DND-41 (cell line): ENCODE measurements around the gene NACC2.
A peak's percentile ranks its signal among the peaks of the same experiment; 100 is the strongest.

Source experiments
- ATAC-seq: fragments of 200-7000 bp; cut with Tn5 transposase; 3 replicates; pipeline ENCODE4 v1.9.1; 2021; ENCODE audit warnings: low read depth; ENCODE audit not compliant: insufficient read depth
- DNase-seq: peaks from one replicate; pipeline ENCODE4 v3.0.0-alpha.2; 2020
- H2AFZ ChIP-seq: 2 replicates; pipeline ENCODE4 v1.6.0; 2012; ENCODE audit warnings: low read depth, low read length
- H3K27ac ChIP-seq: 2 replicates; pipeline ENCODE4 v1.5.1; 2012; ENCODE audit warnings: low read length, inconsistent platforms
- H3K27me3 ChIP-seq: fragments of 200-600 bp; sonication (generic); 2 replicates; pipeline ENCODE4 v1.6.0; 2012; ENCODE audit warnings: low read length, mild to moderate bottlenecking, inconsistent platforms; ENCODE audit not compliant: insufficient read depth, poor library complexity
- H3K36me3 ChIP-seq: 2 replicates; pipeline ENCODE4 v1.5.1; 2012; ENCODE audit warnings: low read length, inconsistent platforms; ENCODE audit not compliant: insufficient read depth
- H3K4me1 ChIP-seq: 2 replicates; pipeline ENCODE4 v1.5.1; 2012; ENCODE audit warnings: mild to moderate bottlenecking, low read length; ENCODE audit not compliant: insufficient read depth
- H3K4me2 ChIP-seq: 2 replicates; pipeline ENCODE4 v1.6.0; 2012; ENCODE audit warnings: mild to moderate bottlenecking, moderate library complexity, low read length, inconsistent platforms; ENCODE audit not compliant: insufficient read depth
- H3K4me3 ChIP-seq, 2 experiments: fragments of 200-600 bp in 1 of 2; shearing (Covaris generic) in 1 of 2; 2 replicates each; pipeline ENCODE4 v1.5.1; 2012 to 2016; ENCODE audit warnings: inconsistent platforms in 2 of 2, low read length in 2 of 2, mild to moderate bottlenecking in 2 of 2, low read depth in 1 of 2, moderate library complexity in 1 of 2
- H3K79me2 ChIP-seq: 2 replicates; pipeline ENCODE4 v1.6.0; 2012; ENCODE audit warnings: low read length, inconsistent platforms; ENCODE audit not compliant: insufficient read depth
- H3K9ac ChIP-seq: 2 replicates; pipeline ENCODE4 v1.6.0; 2012; ENCODE audit warnings: low read depth, mild to moderate bottlenecking, inconsistent platforms, low read length, moderate library complexity
- H3K9me3 ChIP-seq: 2 replicates; pipeline ENCODE4 v1.5.1; 2012; ENCODE audit warnings: low read length, moderate library complexity, mild to moderate bottlenecking, inconsistent platforms; ENCODE audit not compliant: insufficient read depth, severe bottlenecking
- H4K20me1 ChIP-seq: 2 replicates; pipeline ENCODE4 v1.6.0; 2012; ENCODE audit warnings: low read length; ENCODE audit not compliant: insufficient read depth
- EZH2 ChIP-seq: IDR thresholded peaks from 3 replicates; pipeline ENCODE4 v1.6.1; 2012; ENCODE audit warnings: borderline replicate concordance, low read depth, mild to moderate bottlenecking, moderate library complexity, low read length, inconsistent platforms; ENCODE audit not compliant: severe bottlenecking
- TF ChIP-seq, protein P1 (sequence below): IDR thresholded peaks from 2 replicates; pipeline ENCODE4 v1.5.1; 2012; ENCODE audit warnings: borderline replicate concordance, low read length, moderate library complexity, mild to moderate bottlenecking; ENCODE audit not compliant: poor library complexity, severe bottlenecking; ENCODE audit errors: extremely low read depth

NACC2 gene

DNA sequence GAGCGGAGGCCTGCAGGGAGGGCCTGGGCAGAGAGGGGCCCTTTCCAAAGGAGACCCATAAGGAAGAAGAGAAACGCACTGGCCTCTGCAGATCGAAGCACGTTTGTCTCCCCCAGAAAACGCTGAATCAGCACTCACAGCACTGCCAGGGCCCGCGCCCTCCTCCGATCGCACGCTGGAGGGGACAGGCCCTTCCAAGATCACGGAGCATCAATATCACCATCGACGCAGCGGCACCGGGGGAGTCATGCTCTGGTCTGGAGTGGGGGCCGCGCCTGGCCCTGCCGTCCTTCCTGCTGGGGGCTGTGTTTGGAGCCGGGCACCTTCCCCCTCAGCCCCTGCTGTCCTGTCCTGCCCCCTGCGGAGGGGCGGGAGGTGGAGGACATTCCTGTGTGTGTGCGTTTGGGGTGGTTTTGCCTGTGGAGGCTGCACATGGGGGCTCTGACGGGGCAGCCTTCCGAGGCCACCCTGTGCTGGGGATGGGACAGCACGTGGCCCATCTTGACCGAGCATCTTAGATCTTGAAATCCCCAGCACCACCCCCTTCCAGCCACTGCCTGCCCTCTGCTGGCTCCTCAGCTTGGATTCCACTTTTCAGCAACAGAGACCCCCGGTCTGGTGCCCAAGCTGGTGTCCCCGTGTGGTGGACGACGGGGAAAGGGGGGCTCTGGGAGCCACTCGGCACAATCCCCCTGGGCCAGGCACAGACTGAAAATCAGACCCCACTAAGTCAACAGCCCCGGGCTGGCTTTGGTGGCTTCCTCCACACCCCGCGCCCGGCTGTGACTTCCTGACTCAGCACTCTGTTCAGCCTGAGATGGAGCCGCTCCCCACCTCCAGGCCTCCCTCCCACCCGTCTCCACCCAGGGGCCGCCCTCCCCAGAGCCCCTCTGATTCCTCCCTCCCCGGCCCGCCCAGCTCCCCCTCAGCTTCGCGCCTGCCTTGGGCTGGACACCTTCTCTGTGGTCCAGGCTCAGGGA is 15.3 kb upstream of the NACC2 start:
- ATAC-seq (no peak), DNase-seq (no peak)
- Histone ChIP-seq H3K79me2 (no peaks in the 10 kb centered on the region), H3K9me3 (no peaks in the 10 kb centered on the region), H3K9ac (peak overlapping the region; percentile 65), H3K27me3 (no peaks in the 10 kb centered on the region), H4K20me1 (peaks cover 5% of the 10 kb centered on the region), H3K4me3 (peak overlapping the region in 1 of 2 experiments; percentile 44; a peak in 1 of 4 replicates), H3K27ac (peak overlapping the region; percentile 69), H3K4me1 (peaks cover 37% of the 10 kb centered on the region), H3K36me3 (peaks cover 12% of the 10 kb centered on the region), H3K4me2 (peak overlapping the region; percentile 75), H2AFZ (0 out of 2 replicates have a peak overlapping the region, but pooled peaks have one; percentile 17)
- TF ChIP-seq, protein P1, sequence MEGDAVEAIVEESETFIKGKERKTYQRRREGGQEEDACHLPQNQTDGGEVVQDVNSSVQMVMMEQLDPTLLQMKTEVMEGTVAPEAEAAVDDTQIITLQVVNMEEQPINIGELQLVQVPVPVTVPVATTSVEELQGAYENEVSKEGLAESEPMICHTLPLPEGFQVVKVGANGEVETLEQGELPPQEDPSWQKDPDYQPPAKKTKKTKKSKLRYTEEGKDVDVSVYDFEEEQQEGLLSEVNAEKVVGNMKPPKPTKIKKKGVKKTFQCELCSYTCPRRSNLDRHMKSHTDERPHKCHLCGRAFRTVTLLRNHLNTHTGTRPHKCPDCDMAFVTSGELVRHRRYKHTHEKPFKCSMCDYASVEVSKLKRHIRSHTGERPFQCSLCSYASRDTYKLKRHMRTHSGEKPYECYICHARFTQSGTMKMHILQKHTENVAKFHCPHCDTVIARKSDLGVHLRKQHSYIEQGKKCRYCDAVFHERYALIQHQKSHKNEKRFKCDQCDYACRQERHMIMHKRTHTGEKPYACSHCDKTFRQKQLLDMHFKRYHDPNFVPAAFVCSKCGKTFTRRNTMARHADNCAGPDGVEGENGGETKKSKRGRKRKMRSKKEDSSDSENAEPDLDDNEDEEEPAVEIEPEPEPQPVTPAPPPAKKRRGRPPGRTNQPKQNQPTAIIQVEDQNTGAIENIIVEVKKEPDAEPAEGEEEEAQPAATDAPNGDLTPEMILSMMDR, result no peak
- TF ChIP-seq EZH2, result no peak

DNA sequence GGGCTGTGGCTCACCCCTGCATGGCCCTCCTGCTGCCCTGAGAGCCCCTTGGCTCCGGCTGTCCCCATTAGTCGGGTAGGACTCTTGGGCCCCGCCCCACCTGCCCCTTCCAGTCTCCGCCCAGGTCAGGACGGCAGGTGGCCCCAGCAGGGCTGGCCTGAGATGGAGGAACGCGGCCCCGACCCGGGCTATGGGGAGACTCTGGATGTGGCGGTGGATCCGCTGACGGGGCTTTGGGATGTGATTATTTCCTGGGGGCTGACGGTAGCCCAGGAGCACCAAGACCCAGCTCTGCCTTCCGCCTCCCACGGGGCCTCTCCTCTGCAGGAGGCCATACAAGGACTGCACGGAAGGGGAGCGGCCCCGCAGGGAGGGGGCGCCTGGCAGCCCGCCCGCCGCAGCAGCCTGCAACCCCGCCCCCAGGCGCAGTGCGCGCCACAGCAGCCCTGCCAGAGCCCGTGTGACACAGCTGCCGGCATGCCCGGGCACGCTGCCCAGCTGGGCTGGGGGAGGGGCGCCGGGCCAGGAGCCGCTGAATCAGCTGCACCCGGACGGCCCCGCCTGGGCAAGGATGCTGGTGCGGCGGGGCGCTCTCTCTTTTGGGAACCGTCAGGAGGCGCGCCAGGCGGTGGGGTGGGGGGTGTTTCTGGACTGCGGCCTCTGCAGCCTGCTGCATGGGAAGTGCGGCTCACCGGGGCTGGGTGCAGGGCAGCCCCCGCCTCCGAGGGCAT is 14.4 kb upstream of the NACC2 start:
- no peaks in the 10 kb centered on the region for H3K9me3 ChIP-seq
- peak overlapping the region; percentile 75 for H3K4me2 ChIP-seq
- peak overlapping the region; percentile 65 for H3K9ac ChIP-seq
- ATAC-seq (peak; percentile 97), DNase-seq (peak; percentile 96)
- H3K27me3 ChIP-seq, result no peaks in the 10 kb centered on the region
- peak overlapping the region in 1 of 2 experiments; percentile 56; a peak in 2 of 4 replicates for H3K4me3 ChIP-seq
- peak overlapping the region; percentile 85 for H3K27ac ChIP-seq
- H2AFZ ChIP-seq, result peak overlapping the region; percentile 88
- H3K4me1 ChIP-seq, result peaks cover 37% of the 10 kb centered on the region
- no peaks in the 10 kb centered on the region; the same call in 1 of the 2 replicates for H4K20me1 ChIP-seq
- H3K79me2 ChIP-seq, result no peaks in the 10 kb centered on the region
- TF ChIP-seq, protein P1, result peak; percentile 17
- TF ChIP-seq EZH2, result no peak
- H3K36me3 ChIP-seq, result peaks cover 4% of the 10 kb centered on the region; the same call in 1 of the 2 replicates

DNA sequence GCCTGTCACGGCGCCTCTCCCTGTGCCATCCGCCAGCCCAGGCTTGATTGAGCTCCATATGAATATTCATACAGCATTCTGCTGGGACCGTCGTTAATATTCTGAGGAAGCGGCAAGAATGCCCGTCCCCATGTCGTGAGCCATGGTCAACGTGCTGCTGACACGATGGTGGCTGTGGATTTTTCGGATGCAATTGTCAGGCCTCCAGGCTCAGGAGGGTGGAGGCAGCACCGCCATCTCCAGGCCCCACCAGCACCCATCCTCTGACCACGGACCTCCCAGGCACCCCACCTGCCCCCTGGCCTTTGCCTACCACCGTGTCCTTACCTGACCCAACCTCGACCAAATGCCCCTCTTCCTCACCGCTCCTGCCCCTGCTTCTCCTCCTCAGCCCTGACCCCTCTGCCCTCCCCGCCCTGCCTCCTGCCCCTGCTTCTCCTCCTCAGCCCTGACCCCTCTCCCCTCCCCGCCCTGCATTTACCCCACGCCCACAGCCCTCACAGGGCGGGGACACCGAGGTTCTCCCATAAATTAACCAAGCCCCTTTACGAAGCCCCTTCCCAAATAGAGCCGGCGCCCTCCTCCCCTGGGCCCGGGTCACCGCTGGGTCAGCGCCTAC is 13.7 kb upstream of the NACC2 start:
- Histone ChIP-seq H3K9me3 (no peaks in the 10 kb centered on the region), H4K20me1 (no peaks in the 10 kb centered on the region; the same call in 1 of the 2 replicates), H3K79me2 (no peaks in the 10 kb centered on the region), H3K4me2 (peak overlapping the region; percentile 75), H3K27me3 (no peaks in the 10 kb centered on the region), H2AFZ (peak overlapping the region; percentile 88), H3K9ac (peak overlapping the region; percentile 65), H3K4me1 (peaks cover 37% of the 10 kb centered on the region), H3K27ac (peak overlapping the region; percentile 85), H3K4me3 (peak overlapping the region in 1 of 2 experiments; percentile 56; a peak in 2 of 4 replicates), H3K36me3 (no peaks in the 10 kb centered on the region)
- no peak for TF ChIP-seq EZH2
- TF ChIP-seq, protein P1, result no peak
- ATAC-seq (no peak), DNase-seq (no peak)
